NCI-H82 (cell line): ENCODE measurements around the gene TAC3.
"Not testable (repeated sequence)": the region's sequence is repeated elsewhere in the genome, so short reads cannot be mapped to it uniquely, and the experiment has no call there.

ENCODE experiments used
- DNase-seq: peaks from one replicate; lab custom pipeline; 2025; lab: John Stamatoyannopoulos, UW

Gene TAC3

DNA sequence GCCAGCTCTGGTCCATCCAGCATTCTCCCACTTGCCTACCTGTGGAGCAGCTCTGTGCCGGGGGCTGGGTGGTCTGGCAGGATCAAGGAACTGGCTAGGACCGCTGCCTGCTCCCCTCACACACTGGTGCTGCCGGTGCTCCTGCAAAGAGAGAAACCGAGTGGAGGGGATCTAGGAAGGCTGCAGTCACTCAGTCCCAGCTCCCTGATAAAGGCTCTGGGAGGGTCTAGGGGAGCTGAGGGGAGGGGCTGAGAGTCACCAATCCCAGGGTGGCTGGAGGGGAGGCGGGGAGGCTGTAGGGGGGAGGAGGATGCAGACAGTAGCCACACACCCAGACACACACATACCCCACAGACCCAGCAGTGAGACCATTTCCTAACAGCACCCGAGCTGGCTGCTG is at the start of gene TAC3:
TSS of gene TAC3 (minus strand) at position 182 of the 400 bp plus-strand sequence. CDS start 732 bp downstream, outside the sequence.
- peak; percentile 72 for DNase-seq

DNA sequence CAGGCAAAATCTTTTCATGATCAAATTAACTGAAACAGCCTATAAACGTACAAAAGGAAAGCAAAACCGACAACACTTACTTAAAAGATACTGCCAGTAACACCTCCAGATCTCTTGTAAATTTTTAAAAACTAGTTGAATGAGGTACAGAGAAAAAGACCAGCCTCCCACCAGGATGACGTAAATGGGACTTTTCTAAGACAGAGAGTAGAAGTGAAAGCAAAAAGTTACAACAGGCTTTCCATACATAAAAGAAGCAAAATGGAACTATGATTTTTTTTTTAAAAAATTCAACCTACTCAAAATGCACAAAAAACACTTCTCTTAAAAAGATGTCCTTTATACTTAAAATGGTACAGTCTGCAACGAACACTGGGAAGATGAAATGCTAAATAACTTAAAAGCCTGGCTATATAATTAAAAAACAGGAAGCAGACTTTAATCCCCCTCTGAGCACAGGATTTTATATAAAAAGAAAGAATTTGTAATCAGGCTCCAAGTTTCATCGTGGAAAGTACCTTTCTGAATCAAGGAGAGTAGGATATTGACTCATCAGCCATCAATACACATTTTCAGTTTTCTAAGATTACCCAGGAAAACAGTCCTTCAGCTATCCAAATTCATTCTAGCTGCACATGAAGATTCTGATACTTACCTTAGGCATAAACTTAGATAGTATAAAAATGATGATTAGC is 47.8 kb upstream of the TAC3 start:
- no peak for DNase-seq

DNA sequence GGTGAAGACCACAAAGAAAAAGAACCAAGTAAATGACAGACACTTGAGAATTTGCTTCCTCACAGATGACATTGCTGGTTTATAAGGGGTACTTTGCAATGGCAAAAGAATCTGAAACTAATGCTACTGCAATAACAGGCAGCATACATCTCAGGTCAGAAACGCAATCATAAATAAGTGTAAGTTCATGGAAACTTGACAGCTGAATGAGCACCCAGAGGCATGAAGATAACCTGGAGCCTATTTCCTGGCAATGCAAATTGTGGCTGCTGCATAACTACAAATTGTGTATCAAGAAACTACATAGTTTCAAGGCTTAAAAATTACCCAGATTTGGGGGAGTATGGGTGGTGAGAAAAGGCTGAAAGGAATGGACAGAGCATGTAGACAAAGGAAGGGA is 42.1 kb upstream of the TAC3 start:
- DNase-seq = no peak

DNA sequence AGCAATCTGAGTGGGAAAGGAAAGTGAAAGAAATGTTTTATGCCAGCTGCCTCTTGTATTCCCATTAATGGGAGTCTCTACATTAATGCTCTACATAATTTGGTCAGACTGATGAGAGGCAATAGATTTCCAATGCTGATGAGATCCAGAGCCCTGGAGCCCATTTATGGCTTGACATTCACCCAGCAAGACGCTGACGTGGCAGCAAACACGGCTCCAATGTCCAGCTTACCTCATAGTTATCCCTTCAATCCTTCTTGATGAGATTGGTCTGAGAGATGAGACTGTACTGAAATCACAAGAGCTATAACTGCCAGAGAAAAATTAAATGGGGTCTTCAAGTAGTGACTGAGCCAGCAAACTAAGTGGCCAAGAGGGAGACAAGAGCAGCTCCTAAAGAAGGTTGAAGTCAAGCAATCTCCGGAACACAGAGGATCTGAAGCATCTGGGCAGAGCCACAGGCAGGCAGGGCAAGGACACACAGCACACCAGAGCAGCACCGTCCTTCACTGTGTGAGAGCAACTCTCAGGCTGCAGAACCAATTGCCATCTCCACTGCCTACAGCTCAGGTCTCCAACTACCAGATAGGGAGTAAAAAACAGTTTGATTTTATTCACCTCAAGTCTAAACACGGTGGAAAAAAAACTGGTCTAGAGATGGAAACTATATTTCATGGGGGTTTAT is 40.9 kb upstream of the TAC3 start:
- DNase-seq = no peak

DNA sequence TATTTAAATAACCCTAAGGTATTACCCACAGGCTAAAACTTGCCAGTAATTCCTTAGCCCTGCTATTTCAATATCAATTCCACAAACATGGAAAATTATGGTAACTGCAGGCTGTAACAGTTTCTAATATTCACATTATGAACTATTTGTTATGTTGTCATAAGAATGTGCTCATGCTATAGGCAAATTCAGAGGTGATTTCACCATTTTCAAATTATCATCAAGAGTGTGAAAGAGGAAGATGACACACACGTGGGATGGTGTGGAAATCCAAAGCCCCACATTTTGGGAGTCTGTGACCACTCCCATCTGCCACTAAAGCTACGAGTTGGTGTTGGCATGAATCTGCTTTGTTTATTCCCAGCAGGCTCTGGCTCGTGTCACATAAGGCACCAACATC is 39.5 kb upstream of the TAC3 start:
- DNase-seq = no peak

DNA sequence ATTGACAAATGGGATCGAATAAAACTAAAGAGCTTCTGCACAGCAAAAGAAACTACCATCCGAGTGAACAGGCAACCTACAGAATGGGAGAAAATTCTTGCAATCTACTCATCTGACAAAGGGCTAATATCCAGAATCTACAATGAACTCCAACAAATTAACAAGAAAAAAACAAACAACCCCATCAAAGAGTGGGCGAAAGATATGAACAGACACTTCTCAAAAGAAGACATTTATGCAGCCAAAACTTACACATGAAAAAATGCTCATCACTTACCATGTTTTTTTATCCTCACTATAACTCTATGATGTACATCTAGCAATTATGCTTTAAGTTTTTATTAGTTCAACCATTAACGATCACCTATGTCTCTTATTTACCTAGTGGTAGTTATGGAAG is 37.6 kb upstream of the TAC3 start:
- not testable (repeated sequence) for DNase-seq

DNA sequence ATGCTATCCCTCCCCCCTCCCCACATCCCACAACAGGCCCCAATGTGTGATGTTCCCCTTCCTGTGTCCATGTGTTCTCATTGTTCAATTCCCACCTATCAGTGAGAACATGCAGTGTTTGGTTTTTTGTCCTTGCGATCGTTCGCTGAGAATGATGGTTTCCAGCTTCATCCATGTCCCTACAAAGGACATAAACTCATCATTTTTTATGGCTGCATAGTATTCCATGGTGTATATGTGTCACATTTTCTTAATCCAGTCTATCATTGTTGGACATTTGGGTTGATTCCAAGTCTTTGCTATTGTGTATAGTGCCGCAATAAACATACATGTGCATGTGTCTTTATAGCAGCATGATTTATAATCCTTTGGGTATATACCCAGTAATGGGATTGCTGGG is 36.8 kb upstream of the TAC3 start:
- not testable (repeated sequence) for DNase-seq

DNA sequence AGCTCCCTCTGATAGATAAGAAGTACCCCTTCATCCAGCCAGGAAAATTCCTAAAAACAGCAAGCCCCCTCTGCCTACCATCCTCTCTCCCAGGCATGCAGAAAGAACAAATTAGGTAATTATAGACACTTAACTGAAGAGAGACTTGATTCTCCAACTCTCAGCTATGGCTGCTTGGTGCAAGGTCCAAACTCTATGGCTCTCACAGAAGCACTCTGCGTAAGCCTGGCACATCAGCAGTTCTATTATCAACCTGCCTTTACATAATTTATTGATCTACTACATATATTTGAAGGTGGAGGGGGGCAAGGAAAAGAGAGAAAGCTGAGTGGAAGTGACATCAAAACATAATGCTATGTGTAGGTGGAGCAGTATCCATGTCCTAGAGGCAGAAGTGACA is 34.7 kb upstream of the TAC3 start:
- no peak for DNase-seq

DNA sequence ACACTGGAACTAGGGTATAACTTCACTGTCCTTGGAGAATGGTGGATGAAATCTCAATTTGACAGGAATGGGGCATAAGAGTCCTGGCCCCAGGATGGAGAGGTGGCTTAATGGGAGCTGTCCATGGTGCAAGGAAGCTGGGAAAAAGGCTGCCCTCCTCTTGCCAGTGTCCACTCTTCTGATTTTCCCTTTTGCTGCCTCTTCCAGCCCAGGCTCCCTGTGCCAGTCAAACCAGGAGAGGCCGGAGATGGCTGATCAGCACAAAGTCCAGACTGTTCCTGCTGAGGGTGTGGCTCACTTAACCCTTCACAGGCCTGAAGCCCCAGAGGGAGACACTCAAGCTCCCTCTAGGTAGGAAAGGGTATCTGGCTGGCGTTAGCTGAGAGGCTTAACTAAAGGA is 33.6 kb upstream of the TAC3 start, which contains the start of gene MYO1A:
TSS of gene MYO1A (minus strand) at position 240 of the 400 bp plus-strand sequence. CDS start 1,806 bp downstream, outside the sequence.
- DNase-seq = no peak

DNA sequence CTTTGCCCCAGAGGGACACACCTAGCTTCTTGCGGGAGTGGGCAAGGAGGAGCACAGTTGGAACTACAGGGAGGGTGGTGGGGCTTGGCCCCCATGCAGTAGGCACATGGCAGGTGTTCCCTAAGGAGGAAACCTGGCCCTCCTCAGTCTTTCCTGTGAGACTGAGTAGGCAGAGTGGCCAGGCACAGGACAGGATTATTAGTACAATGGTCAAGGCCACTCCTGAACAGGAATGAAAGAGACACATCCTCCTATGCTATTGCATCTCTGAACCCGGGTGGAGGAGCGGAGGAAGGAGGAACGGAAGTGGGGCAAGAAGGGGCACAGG is 32.8 kb upstream of the TAC3 start:
- DNase-seq = no peak

DNA sequence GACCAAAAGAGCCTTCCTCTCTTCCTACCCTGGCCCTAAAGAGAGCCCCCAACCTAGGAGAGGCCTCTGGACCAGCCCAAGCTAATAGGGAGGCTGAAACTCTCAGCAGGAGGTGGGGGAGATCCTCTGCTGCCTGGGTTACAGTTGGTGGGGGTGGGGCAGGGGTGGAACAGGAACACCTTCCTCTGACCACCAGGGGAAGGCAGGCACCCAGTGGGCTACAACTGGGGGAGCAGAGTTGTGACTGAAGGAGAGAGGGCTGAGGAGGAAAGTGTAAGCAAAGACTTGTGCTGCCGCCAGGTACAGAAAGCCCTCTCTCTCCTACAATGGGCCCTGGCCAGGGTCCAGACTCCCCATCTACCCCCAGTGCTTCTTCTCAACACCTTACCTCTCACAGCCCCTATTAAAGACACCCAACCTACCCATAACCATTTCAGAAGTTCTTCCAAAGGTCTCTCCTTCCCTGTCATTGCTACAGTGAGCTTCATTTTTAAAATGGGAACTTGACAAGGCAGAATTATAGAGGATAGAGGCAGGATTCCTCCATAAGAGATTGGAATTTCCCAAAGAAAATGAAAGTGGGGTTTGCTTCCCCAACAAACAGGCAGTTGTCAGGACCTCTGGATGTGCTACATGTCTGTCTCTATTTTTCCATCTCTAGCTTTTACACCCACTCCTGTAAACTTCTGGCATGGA is 32.2 kb upstream of the TAC3 start:
- DNase-seq = no peak

DNA sequence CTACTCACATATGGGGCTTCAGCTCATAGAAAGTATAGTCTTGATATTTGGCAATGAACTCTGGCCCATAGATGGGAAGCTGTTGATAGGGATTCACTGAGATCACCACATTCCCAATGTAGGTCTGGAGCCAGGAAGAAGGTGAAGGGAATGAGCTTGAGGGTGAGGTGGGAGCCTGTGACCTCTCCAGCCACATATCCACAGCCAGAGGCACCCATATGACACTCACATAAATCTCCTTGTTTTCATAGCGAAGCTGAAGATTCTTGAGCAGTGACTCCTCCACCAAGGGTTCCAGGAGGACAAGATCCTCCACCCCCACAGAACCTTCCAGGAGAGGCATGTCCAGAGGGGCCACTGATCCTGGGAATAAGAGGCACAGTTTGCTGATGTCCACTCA is 31.7 kb upstream of the TAC3 start:
- no peak for DNase-seq

DNA sequence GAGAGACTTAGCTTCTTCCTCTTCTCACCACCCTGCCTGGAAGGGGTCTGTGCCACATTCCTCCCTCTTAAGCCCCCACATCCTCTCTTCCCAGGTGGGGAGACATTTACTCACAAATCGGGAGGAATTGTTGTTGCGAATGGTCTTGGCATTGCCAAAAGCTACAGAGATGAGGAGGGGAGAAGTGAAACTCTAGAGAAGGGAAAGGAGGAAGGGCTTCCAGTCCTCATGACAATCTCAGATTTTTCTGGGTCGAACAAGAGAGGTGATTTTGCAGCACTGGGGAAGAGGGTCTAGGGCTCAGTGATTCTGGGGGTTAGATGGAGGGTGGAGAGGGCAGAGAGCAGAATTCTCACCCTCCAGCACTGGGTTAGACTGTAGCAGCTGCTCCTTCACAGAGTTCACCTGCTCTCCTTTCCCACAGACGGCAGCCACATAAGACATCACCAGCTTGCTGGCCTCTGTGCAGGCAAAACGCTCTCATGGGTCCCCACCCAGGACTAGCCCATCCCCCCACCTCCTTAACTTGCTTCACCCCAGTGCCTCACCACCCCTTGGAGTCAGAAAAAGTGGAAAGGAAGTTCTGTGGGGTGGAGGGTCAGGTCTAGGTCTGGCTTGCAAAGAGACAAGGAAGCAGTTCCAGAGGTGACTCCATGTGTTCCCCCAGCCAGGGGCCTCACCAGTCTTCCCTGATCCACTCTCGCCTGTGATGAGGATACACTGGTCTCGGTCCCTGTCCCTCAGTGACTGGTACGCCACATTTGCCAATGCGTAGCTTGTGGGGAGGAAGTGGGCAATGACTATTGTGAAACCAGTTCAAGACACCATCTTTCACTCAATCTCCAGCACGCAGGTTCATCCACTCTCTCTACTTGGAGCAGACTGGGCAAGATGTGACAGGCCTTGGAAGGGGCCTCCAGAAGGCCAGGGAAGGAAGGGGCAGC is 30.9 kb upstream of the TAC3 start:
- no peak for DNase-seq

DNA sequence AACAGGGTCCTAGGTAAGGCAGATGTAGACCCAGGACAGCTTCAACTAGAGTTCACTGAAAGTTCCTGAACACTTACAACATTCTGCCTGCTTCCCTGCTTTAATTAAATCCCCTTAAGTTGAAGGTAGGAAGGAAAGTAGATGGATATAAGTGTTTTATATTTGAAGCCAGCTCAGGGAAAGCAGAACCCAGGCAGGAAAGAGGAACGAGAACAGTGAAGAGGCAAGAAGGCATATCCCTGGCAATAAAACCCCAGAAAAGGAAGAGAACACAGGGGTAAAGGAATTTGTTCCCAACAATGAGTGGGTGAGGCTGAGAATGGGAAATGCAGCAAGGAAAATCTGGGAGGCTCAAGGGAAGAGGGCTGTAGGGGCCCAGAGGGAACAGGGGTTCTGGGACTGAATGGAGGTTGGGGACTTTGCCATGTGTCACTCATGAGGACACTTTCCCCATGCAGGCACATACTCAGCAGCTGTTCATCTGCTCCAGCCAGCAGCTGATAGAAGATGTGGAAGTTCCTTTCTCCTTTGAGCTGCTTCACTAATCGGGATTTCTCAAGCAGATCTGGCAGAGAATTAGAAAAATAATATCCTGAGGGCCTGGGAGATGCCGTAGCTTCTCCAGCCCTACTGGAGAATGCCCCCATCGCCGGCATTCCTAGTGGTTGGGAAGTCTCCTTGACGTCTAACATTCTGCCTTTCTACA is 29.9 kb upstream of the TAC3 start:
- no peak for DNase-seq

DNA sequence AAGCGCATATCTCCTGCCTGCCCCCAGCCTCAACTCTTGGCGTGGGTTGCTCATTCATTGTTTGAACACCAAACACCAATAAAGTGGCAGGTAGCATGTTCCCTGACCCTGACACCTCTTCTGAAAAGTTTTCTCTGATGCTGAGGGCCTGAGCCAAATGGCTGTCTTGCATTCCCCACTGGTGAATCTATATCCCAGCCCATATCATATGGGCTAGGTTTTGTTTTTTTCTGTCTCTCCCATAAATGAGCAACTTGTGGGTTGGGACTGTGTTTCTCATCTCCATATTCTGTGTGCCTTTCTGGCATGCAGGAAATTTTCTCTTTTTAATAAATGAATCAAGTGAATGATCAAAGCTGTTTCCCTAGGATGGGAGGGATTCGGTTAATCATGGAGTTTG is 28.6 kb upstream of the TAC3 start:
- DNase-seq = no peak

DNA sequence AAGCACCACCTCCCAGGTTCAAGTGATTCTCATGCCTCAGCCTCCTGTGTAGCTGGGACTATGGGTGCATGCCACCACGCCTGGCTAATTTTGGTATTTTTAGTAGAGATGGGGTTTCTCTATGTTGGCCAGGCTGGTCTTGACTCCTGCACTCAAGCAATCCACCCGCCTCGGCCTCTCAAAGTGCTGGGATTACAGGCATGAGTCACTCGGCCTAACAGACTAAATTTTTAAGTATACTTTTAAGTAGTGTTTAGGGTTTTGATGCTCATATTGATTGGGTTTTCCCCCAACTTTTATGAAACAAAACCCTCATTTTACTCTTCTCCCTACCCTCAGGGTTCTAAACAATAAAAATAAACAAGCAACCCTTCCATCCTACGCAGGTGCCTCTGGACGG is 28.1 kb upstream of the TAC3 start:
- DNase-seq = no peak

DNA sequence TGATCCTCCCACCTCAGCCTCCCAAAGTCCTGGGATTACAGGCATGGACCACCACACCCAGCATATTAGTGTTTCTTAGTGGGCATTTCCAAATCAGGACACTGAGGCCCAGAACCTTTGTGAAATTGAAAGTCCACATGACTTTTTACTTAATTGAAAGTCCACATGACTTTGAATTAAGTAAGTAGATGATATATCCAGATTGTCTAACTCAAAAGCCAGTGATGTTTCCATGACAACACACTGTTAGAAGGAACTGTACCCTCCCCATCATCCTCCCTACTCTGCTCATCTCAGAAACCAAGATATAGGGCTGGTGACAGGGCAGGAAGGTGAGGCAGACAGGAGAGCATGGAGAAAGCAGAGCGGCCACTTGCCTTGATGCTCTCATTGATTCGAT is 26.4 kb upstream of the TAC3 start:
- DNase-seq = no peak

DNA sequence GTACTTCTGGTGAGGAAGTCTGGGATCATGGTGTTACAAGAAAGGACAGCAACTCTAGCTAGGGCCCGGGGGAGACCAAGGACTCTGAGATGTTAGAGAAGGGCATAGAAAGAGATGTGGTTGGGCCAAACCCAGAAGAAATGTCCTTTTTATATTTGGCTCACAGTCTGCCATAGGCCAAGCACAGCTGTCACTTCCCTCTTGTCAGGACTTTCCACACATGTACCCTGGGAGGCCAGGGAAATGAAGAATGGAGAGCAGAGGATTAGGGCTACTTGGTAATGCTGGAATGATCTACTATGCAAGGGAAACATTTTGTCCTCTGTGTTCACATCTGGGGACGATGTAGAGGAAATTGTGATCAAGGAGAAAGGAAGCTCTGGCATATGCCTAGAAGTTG is 24.4 kb upstream of the TAC3 start:
- no peak for DNase-seq

DNA sequence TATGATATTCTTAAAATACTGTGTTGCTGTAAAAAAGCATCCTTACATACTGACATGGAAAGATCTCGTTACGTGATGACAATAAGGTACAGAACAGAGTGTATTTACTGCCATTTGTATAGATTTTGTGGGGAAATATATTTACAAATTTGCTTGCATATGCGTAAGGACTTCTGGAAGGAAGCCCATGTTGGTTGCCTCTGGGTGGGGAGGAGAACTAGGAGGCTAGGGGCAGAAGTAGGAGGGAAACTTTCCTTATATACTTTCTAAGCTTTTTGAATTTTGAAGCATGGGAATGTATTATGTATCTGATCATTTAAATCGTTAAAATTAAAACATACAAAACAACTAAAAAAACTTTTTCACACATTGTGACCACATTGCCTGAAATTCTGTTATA is 23.9 kb upstream of the TAC3 start:
- no peak for DNase-seq

DNA sequence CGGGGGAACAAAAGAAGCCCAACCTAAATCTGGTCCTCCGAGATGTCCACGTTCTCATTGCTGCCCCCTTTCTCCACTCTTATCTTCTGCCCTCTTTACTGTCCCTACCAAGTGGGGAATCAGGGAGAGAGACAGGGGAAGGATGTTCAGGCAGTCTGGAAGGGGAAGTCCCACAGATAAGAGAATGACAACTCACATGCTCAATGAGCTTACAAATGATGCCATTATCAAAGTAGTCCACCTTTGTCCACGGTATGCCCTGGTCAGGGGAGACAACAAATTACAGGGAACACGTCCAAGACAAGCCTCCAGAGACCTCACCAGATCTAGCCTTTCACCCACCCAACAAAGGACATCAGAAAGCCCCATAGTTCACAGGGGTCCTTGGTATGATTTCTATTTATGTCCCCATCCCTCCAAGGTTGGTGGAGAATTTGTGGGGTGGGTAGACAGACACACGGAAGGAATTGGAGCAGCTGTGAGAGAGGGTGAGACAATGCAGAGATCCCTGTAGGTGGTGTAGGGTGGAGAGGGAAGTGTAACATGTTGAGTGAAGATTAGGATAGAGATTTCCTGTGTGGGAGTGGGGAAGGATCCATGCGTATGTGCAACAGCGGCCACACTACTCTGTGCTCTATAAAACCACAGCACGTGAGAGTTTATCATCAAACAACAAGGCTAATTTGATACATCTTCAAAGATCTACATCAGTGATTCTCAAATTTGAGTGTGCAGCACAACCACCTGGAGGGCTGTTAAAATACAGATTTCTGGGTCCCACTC is 22.9 kb upstream of the TAC3 start:
- no peak for DNase-seq

DNA sequence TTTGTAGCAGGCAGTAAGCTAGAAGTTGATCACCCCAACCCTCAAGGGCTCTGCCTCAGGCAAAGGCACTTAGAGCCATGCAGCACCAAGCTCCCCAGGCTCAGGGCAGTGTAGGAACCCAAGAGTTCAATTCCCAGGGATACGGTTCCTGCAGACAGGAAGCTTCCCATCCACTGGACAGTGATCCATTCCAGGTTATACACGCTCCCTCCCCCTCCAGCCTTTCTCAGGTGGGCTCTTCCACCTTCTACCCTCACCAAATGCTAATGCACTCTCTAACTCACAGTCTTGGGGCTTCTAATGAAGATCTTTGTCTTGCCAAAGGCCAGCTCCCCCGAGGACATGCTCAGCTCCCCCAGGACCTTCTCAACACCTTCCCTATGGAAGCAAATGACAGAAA is 20.9 kb upstream of the TAC3 start:
- DNase-seq = no peak
